Spleen (tissue), 7 donors: ENCODE measurements around the gene FSIP1.

Experiments used
- POLR2A ChIP-seq, 3 donors: fragments of 450-650 bp; IDR thresholded peaks; one replicate each; pipeline ENCODE4 v1.5.1; 2017; ENCODE audit warnings: antibody characterized with exemption in 3 of 3, mild to moderate bottlenecking in 1 of 3
- TF ChIP-seq, protein P1 (sequence below), 11 experiments: fragments of 200-600 bp in 7 of 11; fragments of 450-650 bp in 4 of 11; sonication (generic) in 4 of 11; IDR thresholded peaks in 8 of 11; conservative IDR thresholded peaks in 3 of 11; 1 replicate in 7 of 11; 2 replicates in 4 of 11; pipeline versions ENCODE4 v1.4.0 to v1.8.0; 2016 to 2021; ENCODE audit warnings: antibody characterized with exemption in 11 of 11, inconsistent platforms in 4 of 11, mild to moderate bottlenecking in 1 of 11
- donor health status: DM: no; HTN: no; CAD: no; lungs with moderate emphysema.
- donor health status: DM: no; HTN: no; CAD: no.
- donor health status: DM: no; HTN: no; CAD: no.

- TF ChIP-seq, protein P1, sequence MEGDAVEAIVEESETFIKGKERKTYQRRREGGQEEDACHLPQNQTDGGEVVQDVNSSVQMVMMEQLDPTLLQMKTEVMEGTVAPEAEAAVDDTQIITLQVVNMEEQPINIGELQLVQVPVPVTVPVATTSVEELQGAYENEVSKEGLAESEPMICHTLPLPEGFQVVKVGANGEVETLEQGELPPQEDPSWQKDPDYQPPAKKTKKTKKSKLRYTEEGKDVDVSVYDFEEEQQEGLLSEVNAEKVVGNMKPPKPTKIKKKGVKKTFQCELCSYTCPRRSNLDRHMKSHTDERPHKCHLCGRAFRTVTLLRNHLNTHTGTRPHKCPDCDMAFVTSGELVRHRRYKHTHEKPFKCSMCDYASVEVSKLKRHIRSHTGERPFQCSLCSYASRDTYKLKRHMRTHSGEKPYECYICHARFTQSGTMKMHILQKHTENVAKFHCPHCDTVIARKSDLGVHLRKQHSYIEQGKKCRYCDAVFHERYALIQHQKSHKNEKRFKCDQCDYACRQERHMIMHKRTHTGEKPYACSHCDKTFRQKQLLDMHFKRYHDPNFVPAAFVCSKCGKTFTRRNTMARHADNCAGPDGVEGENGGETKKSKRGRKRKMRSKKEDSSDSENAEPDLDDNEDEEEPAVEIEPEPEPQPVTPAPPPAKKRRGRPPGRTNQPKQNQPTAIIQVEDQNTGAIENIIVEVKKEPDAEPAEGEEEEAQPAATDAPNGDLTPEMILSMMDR (IDR thresholded peaks at IDR 0.05 in 8 of 11, conservative IDR thresholded peaks at IDR 0.05 in 3 of 11), result no peak
- no peak for TF ChIP-seq POLR2A (IDR thresholded peaks at IDR 0.05)
These were observed 78.0 kb downstream of the FSIP1 start for GRCh38 chr15:39704689-39705088.
